Measurements from ENCODE around the gene MED9. TPM values are rescaled to one million over a fixed set of nuclear protein-coding genes. Genes with fewer than 3 reads are reported as not detected.

MED9 gene
- total RNA-seq, 1 experiment from 2014 or later = 20.4 TPM

GRCh38 chr17:17520599-17521232 is 43.9 kb downstream of the MED9 start:
- DNase-seq (ENCODE audit: low spot score) = no peak
- CTCF ChIA-PET = no interaction called here
- Histone ChIP-seq H3K4me3 (ENCODE audit: low read depth, low read length, poor library complexity, severe bottlenecking) (no peak overlapping the region), H3K4me1 (ENCODE audit: insufficient read depth, low read length, poor library complexity, severe bottlenecking) (peaks cover 22% of the 10 kb centered on the region), H3K27me3 (replicated peaks; ENCODE audit: insufficient read depth, low read depth, low read length, poor library complexity) (no peaks in the 10 kb centered on the region), H3K27ac (ENCODE audit: low read depth, low read length, poor library complexity, severe bottlenecking) (no peak overlapping the region), H3K9me3 (ENCODE audit: low read depth, low read length, poor library complexity, severe bottlenecking) (no peaks in the 10 kb centered on the region), H3K36me3 (ENCODE audit: insufficient read depth, low read length, poor library complexity, severe bottlenecking) (no peaks in the 10 kb centered on the region)
- TF ChIP-seq EZH2 (IDR thresholded peaks at IDR 0.05; ENCODE audit: borderline replicate concordance, low read depth, low read length, poor library complexity, severe bottlenecking) (no peak), CTCF (conservative IDR thresholded peaks at IDR 0.05; ENCODE audit: low read depth, low read length) (no peak)
- BruUV-seq (replicated peaks) = no TSS peak
- POLR2A ChIA-PET (ENCODE audit: low non-redundant PET) = no interaction called here
- intact Hi-C loops (cut with micrococcal nuclease; ENCODE audit: unreplicated experiment) = no loop called here

GRCh38 chr17:17523001-17523730 is 46.4 kb downstream of the MED9 start:
- Histone ChIP-seq H3K9me3 (ENCODE audit: low read depth, low read length, poor library complexity, severe bottlenecking) (no peaks in the 10 kb centered on the region), H3K36me3 (ENCODE audit: insufficient read depth, low read length, poor library complexity, severe bottlenecking) (no peaks in the 10 kb centered on the region), H3K4me1 (ENCODE audit: insufficient read depth, low read length, poor library complexity, severe bottlenecking) (peaks cover 22% of the 10 kb centered on the region), H3K4me3 (ENCODE audit: low read depth, low read length, poor library complexity, severe bottlenecking) (no peak overlapping the region), H3K27me3 (replicated peaks; ENCODE audit: insufficient read depth, low read depth, low read length, poor library complexity) (no peaks in the 10 kb centered on the region), H3K27ac (ENCODE audit: low read depth, low read length, poor library complexity, severe bottlenecking) (peak overlapping the region; percentile 29)
- CTCF ChIA-PET = interaction anchor here (0.6 to 1.0 kb wide), 2 partner anchors 26 to 625 kb away, joined by 3 to 7 read pairs; no protein-coding TSS in a partner anchor
- peak; percentile 53 for DNase-seq (ENCODE audit: low spot score)
- TF ChIP-seq EZH2 (IDR thresholded peaks at IDR 0.05; ENCODE audit: borderline replicate concordance, low read depth, low read length, poor library complexity, severe bottlenecking) (no peak), CTCF (conservative IDR thresholded peaks at IDR 0.05; ENCODE audit: low read depth, low read length) (no peak)
- POLR2A ChIA-PET (ENCODE audit: low non-redundant PET) = no interaction called here
- intact Hi-C loops (cut with micrococcal nuclease; ENCODE audit: unreplicated experiment) = no loop called here
- BruUV-seq (replicated peaks) = no TSS peak

GRCh38 chr17:17523731-17524490 is 47.1 kb downstream of the MED9 start:
- Histone ChIP-seq H3K4me1 (ENCODE audit: insufficient read depth, low read length, poor library complexity, severe bottlenecking) (peaks cover 22% of the 10 kb centered on the region), H3K9me3 (ENCODE audit: low read depth, low read length, poor library complexity, severe bottlenecking) (no peaks in the 10 kb centered on the region), H3K4me3 (ENCODE audit: low read depth, low read length, poor library complexity, severe bottlenecking) (no peak overlapping the region), H3K27ac (ENCODE audit: low read depth, low read length, poor library complexity, severe bottlenecking) (no peak overlapping the region), H3K27me3 (replicated peaks; ENCODE audit: insufficient read depth, low read depth, low read length, poor library complexity) (no peaks in the 10 kb centered on the region), H3K36me3 (ENCODE audit: insufficient read depth, low read length, poor library complexity, severe bottlenecking) (no peaks in the 10 kb centered on the region)
- ChIA-PET CTCF (interaction anchor here (0.6 to 1.0 kb wide), 2 partner anchors 27 to 625 kb away, joined by 3 to 7 read pairs; no protein-coding TSS in a partner anchor), POLR2A (ENCODE audit: low non-redundant PET) (no interaction called here)
- BruUV-seq (replicated peaks) = no TSS peak
- DNase-seq (ENCODE audit: low spot score) = no peak
- intact Hi-C loops (cut with micrococcal nuclease; ENCODE audit: unreplicated experiment) = no loop called here
- TF ChIP-seq EZH2 (IDR thresholded peaks at IDR 0.05; ENCODE audit: borderline replicate concordance, low read depth, low read length, poor library complexity, severe bottlenecking) = no peak
- TF ChIP-seq CTCF (conservative IDR thresholded peaks at IDR 0.05; ENCODE audit: low read depth, low read length) = no peak
